ENCODE results near the gene MSL1.
"Not testable (repeated sequence)": the region's sequence is repeated elsewhere in the genome, so short reads cannot be mapped to it uniquely, and the experiment has no call there.

Gene MSL1

GRCh38 chr17:40130352-40131042 is 8.7 kb downstream of the MSL1 start:
- DNase-seq, result no peak

GRCh38 chr17:40134184-40134583 is 12.4 kb downstream of the MSL1 start:
- DNase-seq, result no peak

GRCh38 chr17:40135817-40136216 is 14.0 kb downstream of the MSL1 start:
- no peak for DNase-seq

GRCh38 chr17:40139566-40140058 is 17.8 kb downstream of the MSL1 start:
- DNase-seq, result no peak

GRCh38 chr17:40143166-40143565 is 21.4 kb downstream of the MSL1 start:
- DNase-seq, result not testable (repeated sequence)

- no peak for DNase-seq
Observed at GRCh38 chr17:40145476-40145875, 23.7 kb downstream of the MSL1 start.

GRCh38 chr17:40148527-40148926 is 26.8 kb downstream of the MSL1 start:
- DNase-seq, result no peak

- DNase-seq, result no peak
Observed at GRCh38 chr17:40150276-40150675, 28.5 kb downstream of the MSL1 start.

- no peak for DNase-seq
Observed at GRCh38 chr17:40151414-40151963, 29.7 kb downstream of the MSL1 start.

GRCh38 chr17:40153603-40154236 is 31.9 kb downstream of the MSL1 start:
- no peak for DNase-seq

- DNase-seq, result no peak
Observed at GRCh38 chr17:40157973-40158372, 36.2 kb downstream of the MSL1 start.

GRCh38 chr17:40158438-40159013 is 36.8 kb downstream of the MSL1 start:
- DNase-seq, result no peak

- no peak for DNase-seq
Observed at GRCh38 chr17:40159456-40159855, 37.7 kb downstream of the MSL1 start.

- no peak for DNase-seq
Observed at GRCh38 chr17:40167685-40168261, 46.0 kb downstream of the MSL1 start.

- DNase-seq, result peak; percentile 27
Observed at GRCh38 chr17:40168262-40168832, 46.6 kb downstream of the MSL1 start.

GRCh38 chr17:40170325-40170724 is 48.6 kb downstream of the MSL1 start:
- DNase-seq, result no peak

- DNase-seq, result no peak
Observed at GRCh38 chr17:40171750-40172149, 50.0 kb downstream of the MSL1 start.

- no peak for DNase-seq
Observed at GRCh38 chr17:40173091-40173777, 51.5 kb downstream of the MSL1 start.

- DNase-seq, result no peak
Observed at GRCh38 chr17:40173778-40174135, 52.0 kb downstream of the MSL1 start.

GRCh38 chr17:40174514-40174913 is 52.7 kb downstream of the MSL1 start:
- DNase-seq, result no peak

- no peak for DNase-seq
Observed at GRCh38 chr17:40175928-40176753, 54.4 kb downstream of the MSL1 start.

GRCh38 chr17:40176754-40177110 is 55.0 kb downstream of the MSL1 start:
- no peak for DNase-seq
